ENCODE results near the gene VSTM4. TPM values are rescaled to one million over a fixed set of nuclear protein-coding genes. Genes with fewer than 3 reads are reported as not detected.

Gene VSTM4
- total and polyA plus RNA-seq, 2 of the 4 experiments (the other 2 are of a cell fraction) = 2.4 to 2.9 TPM

DNA sequence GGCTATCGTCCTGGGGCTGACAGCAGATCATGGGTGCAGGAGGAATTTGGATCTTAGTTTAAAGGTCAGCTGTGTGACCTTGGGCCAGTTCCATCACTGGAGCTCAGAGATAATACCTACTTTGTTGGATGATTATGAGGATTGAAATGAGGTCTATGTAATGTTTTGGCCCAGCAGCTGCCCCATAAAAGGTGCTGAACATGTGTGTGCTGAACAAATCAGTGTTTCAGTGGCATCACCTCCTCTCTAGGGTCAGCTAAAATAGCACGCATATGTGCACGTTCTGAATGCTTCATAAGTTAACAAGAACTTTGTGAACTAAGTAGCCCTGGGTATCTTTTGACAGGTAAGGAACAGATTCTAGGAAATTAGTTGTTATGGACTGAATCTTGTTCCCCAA, 90.8 kb downstream of the VSTM4 start:
- H3K36me3 ChIP-seq (ENCODE audit: control insufficient read depth, insufficient read depth, low read length) = no peaks in the 10 kb centered on the region; the same call in 1 of the 2 replicates
- H3K9ac ChIP-seq (ENCODE audit: low read depth, low read length) = no peak overlapping the region; the same call in 1 of the 2 replicates
- peaks cover 5% of the 10 kb centered on the region; the same call in 1 of the 2 replicates for H3K9me1 ChIP-seq (ENCODE audit: insufficient read depth, low read length)
- no peaks in the 10 kb centered on the region for H3K9me3 ChIP-seq (ENCODE audit: control insufficient read depth, insufficient read depth, low read length)
- H4K91ac ChIP-seq (ENCODE audit: insufficient read depth, low read depth, low read length) = no peak overlapping the region
- in situ Hi-C loops (cut with MboI; ENCODE audit: low sequenced_read_pairs) (no loop called here), intact Hi-C loops (cut with micrococcal nuclease) (no loop called here), dilution Hi-C loops (cut with HindIII; ENCODE audit: low sequenced_read_pairs, unreplicated experiment) (no loop called here)
- no peak for ATAC-seq (ENCODE audit: low read depth)
- H4K5ac ChIP-seq (ENCODE audit: low read depth, low read length) = peak overlapping the region; percentile 36; the same call in 1 of the 2 replicates
- H3K79me1 ChIP-seq (ENCODE audit: low read depth in 1 of 2, low read length in 2 of 2) = no peaks in the 10 kb centered on the region
- no peak overlapping the region for H2AK5ac ChIP-seq (ENCODE audit: low read depth, low read length)
- WGBS, 2 experiments (ENCODE audit: extremely low coverage in 2 of 2, insufficient read length in 1 of 2) = no CpG with 5 or more reads among the region's 3 CpGs
- H3K4me1 ChIP-seq (ENCODE audit: control insufficient read depth, insufficient read depth, low read length) = peaks cover 7% of the 10 kb centered on the region; the same call in 1 of the 2 replicates
- no peak overlapping the region for H2BK15ac ChIP-seq (ENCODE audit: low read depth, low read length)
- no peak overlapping the region for H2AFZ ChIP-seq (replicated peaks; ENCODE audit: low read length, poor library complexity)
- DNase-seq = no peak
- no peak overlapping the region for H3K4me3 ChIP-seq (ENCODE audit: insufficient read depth, low read depth, low read length)
- H3K4me2 ChIP-seq (ENCODE audit: low read depth, low read length) = no peak overlapping the region
- H3K27me3 ChIP-seq (ENCODE audit: control insufficient read depth, insufficient read depth, low read length) = no peaks in the 10 kb centered on the region
- TF ChIP-seq BHLHE40 (IDR thresholded peaks at IDR 0.05; ENCODE audit: low read depth, low read length) (no peak), NFE2L2 (IDR thresholded peaks at IDR 0.05; ENCODE audit: low read depth, low read length) (no peak), MAZ (IDR thresholded peaks at IDR 0.05; ENCODE audit: borderline replicate concordance, low read depth, low read length) (no peak), RFX5 (IDR thresholded peaks at IDR 0.05; ENCODE audit: low read depth, low read length) (no peak), MXI1 (IDR thresholded peaks at IDR 0.05; ENCODE audit: borderline replicate concordance, low read depth, low read length) (no peak), FOS (IDR thresholded peaks at IDR 0.05; ENCODE audit: low read depth, low read length) (no peak), CEBPB (IDR thresholded peaks at IDR 0.05; ENCODE audit: low read depth, low read length) (no peak), POLR2A (IDR thresholded peaks at IDR 0.05; ENCODE audit: low read depth, low read length) (no peak), RAD21 (IDR thresholded peaks at IDR 0.05; ENCODE audit: low read length) (no peak)
- TF ChIP-seq, protein P1, sequence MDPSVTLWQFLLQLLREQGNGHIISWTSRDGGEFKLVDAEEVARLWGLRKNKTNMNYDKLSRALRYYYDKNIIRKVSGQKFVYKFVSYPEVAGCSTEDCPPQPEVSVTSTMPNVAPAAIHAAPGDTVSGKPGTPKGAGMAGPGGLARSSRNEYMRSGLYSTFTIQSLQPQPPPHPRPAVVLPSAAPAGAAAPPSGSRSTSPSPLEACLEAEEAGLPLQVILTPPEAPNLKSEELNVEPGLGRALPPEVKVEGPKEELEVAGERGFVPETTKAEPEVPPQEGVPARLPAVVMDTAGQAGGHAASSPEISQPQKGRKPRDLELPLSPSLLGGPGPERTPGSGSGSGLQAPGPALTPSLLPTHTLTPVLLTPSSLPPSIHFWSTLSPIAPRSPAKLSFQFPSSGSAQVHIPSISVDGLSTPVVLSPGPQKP (IDR thresholded peaks at IDR 0.05; ENCODE audit: borderline replicate concordance, low read depth, low read length) = no peak
- no peak overlapping the region for H2BK20ac ChIP-seq (ENCODE audit: low read depth, low read length)
- H2BK5ac ChIP-seq (ENCODE audit: low read depth, low read length, poor library complexity, severe bottlenecking) = no peak overlapping the region
- H2AK9ac ChIP-seq (replicated peaks; ENCODE audit: low read depth, low read length, poor library complexity) = no peak overlapping the region
- ChIA-PET CTCF (no interaction called here), POLR2A (ENCODE audit: unreplicated experiment) (no interaction called here)
- BruUV-seq (replicated peaks) = no TSS peak
- H3K56ac ChIP-seq (ENCODE audit: extremely low read depth, insufficient read depth, low read length) = no peak overlapping the region
- no peak overlapping the region for H3K14ac ChIP-seq (replicated peaks; ENCODE audit: low read depth, low read length)
- H4K8ac ChIP-seq (ENCODE audit: low read depth in 2 of 2, low read length in 2 of 2) = no peak overlapping the region
- no peak overlapping the region for H3K18ac ChIP-seq (ENCODE audit: low read depth, low read length)
- H3K23ac ChIP-seq (ENCODE audit: low read depth, low read length) = no peak overlapping the region
- no peaks in the 10 kb centered on the region for H4K20me1 ChIP-seq (ENCODE audit: insufficient read depth, low read length)
- H3K4ac ChIP-seq (ENCODE audit: low read depth, low read length) = no peak overlapping the region
- H2BK120ac ChIP-seq (ENCODE audit: low read depth, low read length) = 0 out of 2 replicates have a peak overlapping the region, but pooled peaks have one; percentile 4
- H3K27ac ChIP-seq (ENCODE audit: insufficient read depth, low read length) = peak overlapping the region; percentile 30; the same call in 1 of the 2 replicates
